Adipocyte (in vitro differentiated cells): ENCODE results near the gene MIPOL1.
"Not testable (repeated sequence)": the region's sequence is repeated elsewhere in the genome, so short reads cannot be mapped to it uniquely, and the experiment has no call there.

Experiments used
- DNase-seq: peaks from one replicate; pipeline ENCODE4 v3.0.0-alpha.2; 2015; ENCODE audit warnings: low read depth
- H3K27me3 ChIP-seq: replicated peaks from 2 replicates; pipeline ENCODE4 v1.7.0; 2013; ENCODE audit warnings: mild to moderate bottlenecking, low read length, moderate library complexity; ENCODE audit not compliant: control insufficient read depth, insufficient read depth
- H3K36me3 ChIP-seq: 2 replicates; pipeline ENCODE4 v1.7.0; 2013; ENCODE audit warnings: low read length, mild to moderate bottlenecking, moderate library complexity; ENCODE audit not compliant: control insufficient read depth, insufficient read depth, severe bottlenecking
- H3K4me1 ChIP-seq: 2 replicates; pipeline ENCODE4 v1.7.0; 2013; ENCODE audit warnings: mild to moderate bottlenecking, low read length, moderate library complexity; ENCODE audit not compliant: control insufficient read depth, insufficient read depth
- H3K4me3 ChIP-seq: 2 replicates; pipeline ENCODE4 v1.7.0; 2013; ENCODE audit warnings: mild to moderate bottlenecking, low read length, moderate library complexity
- H3K9ac ChIP-seq: 2 replicates; pipeline ENCODE4 v1.7.0; 2013; ENCODE audit warnings: mild to moderate bottlenecking, low read length, moderate library complexity
- H3K9me3 ChIP-seq: 2 replicates; pipeline ENCODE4 v1.7.0; 2013; ENCODE audit warnings: mild to moderate bottlenecking, low read length, moderate library complexity; ENCODE audit not compliant: control insufficient read depth

The MIPOL1 gene

DNA sequence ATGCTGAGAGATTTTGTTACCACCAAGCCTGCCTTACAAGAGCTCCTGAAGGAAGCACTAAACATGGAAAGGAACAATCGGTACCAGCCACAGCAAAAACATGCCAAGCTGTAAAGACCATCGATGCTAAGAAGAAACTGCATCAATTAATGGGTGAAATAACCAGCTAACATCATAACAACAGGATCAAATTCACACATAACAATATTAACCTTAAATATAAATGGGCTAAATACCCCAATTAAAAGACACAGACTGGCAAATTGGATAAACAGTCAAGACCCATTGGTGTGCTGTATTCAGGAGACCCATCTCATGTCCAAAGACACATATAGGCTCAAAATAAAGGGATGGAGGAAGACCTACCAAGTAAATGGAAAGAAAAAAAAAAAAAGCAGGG, 8.0 kb upstream of the MIPOL1 start:
- not testable (repeated sequence) for DNase-seq, H3K4me3 ChIP-seq, H3K36me3 ChIP-seq, H3K4me1 ChIP-seq, H3K9ac ChIP-seq, H3K9me3 ChIP-seq, H3K27me3 ChIP-seq

DNA sequence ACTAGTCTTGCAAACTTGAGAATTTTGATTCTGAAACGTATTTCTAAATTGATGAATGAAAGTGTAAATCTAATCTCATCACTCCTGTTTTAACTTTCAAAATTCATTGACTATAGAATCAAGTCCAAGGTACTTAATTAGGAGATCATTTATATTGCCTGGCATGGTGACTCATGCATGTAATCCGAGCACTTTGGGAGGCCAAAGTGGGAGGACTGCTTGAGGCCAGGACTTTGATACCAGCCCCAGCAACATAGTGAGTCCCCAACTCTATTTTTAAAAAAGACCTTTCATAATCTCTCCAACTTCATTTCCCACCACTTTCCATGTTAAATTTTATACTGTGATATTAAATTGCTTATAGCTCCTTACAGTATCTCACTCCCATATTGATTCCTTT, 3.0 kb upstream of the MIPOL1 start:
- Histone ChIP-seq H3K36me3 (no peaks in the 10 kb centered on the region), H3K9ac (no peak overlapping the region), H3K27me3 (no peaks in the 10 kb centered on the region)

DNA sequence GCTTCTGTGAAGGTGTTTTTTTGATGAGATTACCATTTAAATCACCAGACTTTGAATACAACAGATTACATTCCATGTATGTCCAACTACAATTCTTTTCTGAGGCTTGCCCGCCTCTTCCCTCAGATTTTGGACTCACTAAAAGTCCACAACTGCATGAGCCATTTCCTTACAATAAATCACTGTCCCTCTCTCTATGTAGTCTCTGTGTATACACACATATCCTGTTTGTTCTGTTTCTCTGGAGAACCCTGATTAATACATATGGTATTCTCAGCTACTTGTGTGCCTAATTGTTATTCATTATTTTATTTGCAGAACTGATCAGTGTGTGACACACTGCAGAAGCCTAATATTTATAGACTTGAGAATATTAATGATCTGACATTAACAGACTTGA, 2.4 kb upstream of the MIPOL1 start:
- no peaks in the 10 kb centered on the region for H3K36me3 ChIP-seq
- H3K4me1 ChIP-seq, result peaks cover 12% of the 10 kb centered on the region
- H3K9me3 ChIP-seq, result no peaks in the 10 kb centered on the region
- DNase-seq, result no peak
- no peak overlapping the region for H3K4me3 ChIP-seq
- no peak overlapping the region for H3K9ac ChIP-seq
- no peaks in the 10 kb centered on the region for H3K27me3 ChIP-seq

More for the DNA sequence above, 3.0 kb upstream of the MIPOL1 start:
- no peak overlapping the region for H3K4me3 ChIP-seq
- DNase-seq, result no peak
- H3K4me1 ChIP-seq, result peaks cover 12% of the 10 kb centered on the region
- H3K9me3 ChIP-seq, result no peaks in the 10 kb centered on the region

GRCh38 chr14:37196604-37197420, 925 bp upstream of the MIPOL1 start:
- peaks cover 12% of the 10 kb centered on the region for H3K4me1 ChIP-seq
- H3K9ac ChIP-seq, result peak overlapping the region; percentile 92
- no peak for DNase-seq
- peak overlapping the region; percentile 88 for H3K4me3 ChIP-seq
- no peaks in the 10 kb centered on the region for H3K36me3 ChIP-seq
- no peaks in the 10 kb centered on the region for H3K9me3 ChIP-seq
- no peaks in the 10 kb centered on the region for H3K27me3 ChIP-seq

DNA sequence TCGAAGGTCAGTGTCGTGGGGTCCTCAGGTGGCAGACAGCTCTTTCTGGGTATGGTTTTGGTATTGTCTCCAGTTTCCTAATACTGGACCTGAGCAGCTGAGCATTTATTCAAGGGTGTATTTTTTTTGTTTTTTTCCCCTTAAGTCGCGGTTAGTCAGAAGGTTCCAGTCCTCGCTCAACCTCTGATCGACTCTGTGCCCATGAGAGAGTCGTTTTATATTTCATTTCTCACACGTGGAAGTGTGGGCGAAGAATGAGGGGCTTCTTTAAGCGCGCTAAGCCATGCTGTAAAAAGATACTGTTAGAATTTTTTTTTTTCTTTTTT, 499 bp downstream of the MIPOL1 start:
- no peaks in the 10 kb centered on the region for H3K36me3 ChIP-seq
- peak overlapping the region; percentile 92 for H3K9ac ChIP-seq
- peak overlapping the region; percentile 88 for H3K4me3 ChIP-seq
- no peak for DNase-seq
- H3K27me3 ChIP-seq, result no peaks in the 10 kb centered on the region
- no peaks in the 10 kb centered on the region for H3K9me3 ChIP-seq
- H3K4me1 ChIP-seq, result peaks cover 12% of the 10 kb centered on the region

DNA sequence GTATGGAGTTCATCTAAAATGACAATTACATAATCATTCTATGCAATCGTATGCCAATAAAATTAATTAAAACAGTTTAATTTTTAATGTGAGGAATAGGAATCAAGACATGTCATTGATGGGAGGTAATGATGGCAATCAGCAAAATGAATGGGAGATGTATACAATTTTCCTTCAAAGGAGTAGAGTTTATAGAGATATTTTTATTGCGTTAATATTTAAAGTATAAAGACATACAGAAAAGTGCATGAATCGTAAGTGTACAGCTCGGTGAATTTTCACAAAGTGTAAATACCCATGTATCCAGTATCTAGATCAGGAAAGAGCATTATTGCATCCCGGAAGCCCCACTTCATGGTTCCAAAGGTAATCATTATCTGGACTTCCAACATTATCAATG, 1.2 kb downstream of the MIPOL1 start:
- H3K4me1 ChIP-seq, result peaks cover 12% of the 10 kb centered on the region

GRCh38 chr14:37201724-37202123, 4.0 kb downstream of the MIPOL1 start:
- H3K4me3 ChIP-seq, result no peak overlapping the region
- DNase-seq, result no peak
- H3K27me3 ChIP-seq, result no peaks in the 10 kb centered on the region
- H3K36me3 ChIP-seq, result no peaks in the 10 kb centered on the region
- no peak overlapping the region for H3K9ac ChIP-seq
- H3K9me3 ChIP-seq, result peaks cover 5% of the 10 kb centered on the region
- H3K4me1 ChIP-seq, result peaks cover 12% of the 10 kb centered on the region

More for the DNA sequence above, 1.2 kb downstream of the MIPOL1 start:
- Histone ChIP-seq H3K4me3 (peak overlapping the region; percentile 88), H3K27me3 (no peaks in the 10 kb centered on the region), H3K9ac (no peak overlapping the region), H3K36me3 (no peaks in the 10 kb centered on the region), H3K9me3 (no peaks in the 10 kb centered on the region)
- no peak for DNase-seq

DNA sequence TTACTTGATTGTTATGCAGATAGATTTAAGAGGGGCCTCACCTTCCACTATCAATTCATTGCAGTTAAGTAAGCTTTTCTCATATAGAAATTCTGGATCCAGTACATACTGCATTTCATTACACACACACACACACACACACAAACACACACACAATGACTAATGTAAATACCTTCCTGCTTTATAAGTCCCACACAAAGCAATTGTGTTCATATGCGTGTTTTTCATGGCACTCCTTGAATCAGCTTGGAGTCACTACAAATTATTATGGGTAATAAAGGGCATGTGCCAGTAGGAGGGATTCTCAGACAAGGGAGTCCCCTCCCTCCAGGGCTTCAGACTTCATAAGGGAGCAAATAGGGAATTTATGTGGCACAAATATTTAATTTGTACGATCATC, 4.5 kb downstream of the MIPOL1 start:
- peaks cover 5% of the 10 kb centered on the region for H3K9me3 ChIP-seq
- H3K36me3 ChIP-seq, result no peaks in the 10 kb centered on the region
- H3K4me3 ChIP-seq, result no peak overlapping the region
- no peak overlapping the region for H3K9ac ChIP-seq
- DNase-seq, result no peak
- H3K27me3 ChIP-seq, result no peaks in the 10 kb centered on the region
- H3K4me1 ChIP-seq, result peaks cover 6% of the 10 kb centered on the region

DNA sequence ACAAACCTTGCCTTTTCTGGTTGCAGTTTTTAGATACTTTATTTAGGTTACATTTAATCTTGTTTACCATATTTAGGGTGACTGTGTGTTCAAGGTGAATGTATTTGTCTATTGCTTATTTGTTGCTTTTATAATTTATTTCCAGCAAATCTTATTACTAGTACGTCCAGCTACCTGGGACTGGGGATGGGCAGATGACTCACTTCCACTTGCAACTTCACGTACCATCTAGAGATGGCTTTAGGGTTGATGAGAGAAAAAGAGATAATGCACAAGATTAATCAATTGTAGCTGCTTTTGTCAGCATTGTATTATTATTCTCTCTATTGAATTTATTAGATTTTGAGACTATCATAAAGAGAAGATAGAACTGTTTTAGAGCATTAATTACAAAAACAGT, 5.1 kb downstream of the MIPOL1 start:
- H3K4me3 ChIP-seq, result no peak overlapping the region
- peaks cover 5% of the 10 kb centered on the region for H3K9me3 ChIP-seq
- DNase-seq, result no peak
- peaks cover 6% of the 10 kb centered on the region for H3K4me1 ChIP-seq
- H3K36me3 ChIP-seq, result no peaks in the 10 kb centered on the region
- H3K27me3 ChIP-seq, result no peaks in the 10 kb centered on the region
- no peak overlapping the region for H3K9ac ChIP-seq

GRCh38 chr14:37203423-37203822, 5.7 kb downstream of the MIPOL1 start:
- Histone ChIP-seq H3K9me3 (peaks cover 5% of the 10 kb centered on the region), H3K27me3 (no peaks in the 10 kb centered on the region), H3K4me1 (peaks cover 3% of the 10 kb centered on the region), H3K9ac (no peak overlapping the region), H3K4me3 (no peak overlapping the region), H3K36me3 (no peaks in the 10 kb centered on the region)
- DNase-seq, result no peak

DNA sequence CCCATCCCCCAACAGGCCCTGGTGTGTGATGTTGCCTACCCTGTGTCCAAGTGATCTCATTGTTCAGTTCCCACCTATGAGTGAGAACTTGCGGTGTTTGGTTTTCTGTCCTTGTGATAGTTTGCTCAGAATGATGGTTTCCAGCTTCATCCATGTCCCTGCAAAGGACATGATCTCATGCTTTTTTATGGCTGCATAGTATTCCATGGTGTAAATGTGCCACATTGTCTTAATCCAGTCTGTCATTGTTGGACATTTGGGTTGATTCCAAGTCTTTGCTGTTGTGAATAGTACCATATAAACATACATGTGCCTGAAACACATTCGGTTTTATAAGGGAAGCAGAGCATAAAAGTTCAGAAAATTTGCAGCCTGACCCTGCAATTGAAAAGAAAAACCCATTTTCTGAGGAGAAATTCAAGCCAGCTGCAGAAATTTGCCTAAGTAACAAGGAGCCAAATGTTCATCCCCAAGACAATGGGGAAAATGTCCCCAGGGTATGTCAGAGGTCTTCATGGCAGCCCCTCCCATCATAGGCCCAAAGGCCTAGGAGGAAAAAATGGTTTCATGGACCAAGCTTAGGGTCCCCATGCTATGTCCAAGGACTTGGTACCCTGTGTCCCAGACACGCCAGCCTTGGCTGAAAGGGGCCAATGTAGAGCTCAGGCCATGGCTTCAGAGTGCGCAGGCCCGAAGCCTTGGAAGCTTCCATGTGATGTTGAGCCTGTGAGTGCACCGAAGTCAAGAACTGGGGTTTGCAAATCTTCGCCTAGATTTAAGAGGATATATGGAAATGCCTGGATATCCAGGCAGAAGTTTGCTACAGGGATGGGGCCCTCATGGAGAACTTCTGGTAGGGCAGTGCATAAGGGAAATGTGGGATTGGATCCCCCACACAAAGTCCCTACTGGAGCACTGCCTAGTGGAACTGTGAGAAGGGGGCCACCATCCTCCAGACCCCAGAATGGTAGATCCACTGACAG, 8.2 kb downstream of the MIPOL1 start:
- H3K9ac ChIP-seq, H3K4me3 ChIP-seq, H3K27me3 ChIP-seq, DNase-seq, H3K9me3 ChIP-seq, H3K36me3 ChIP-seq, H3K4me1 ChIP-seq: not testable (repeated sequence)
